CD4-positive, alpha-beta T cell treated with Interleukin-21 for 1 hour (primary cell): ENCODE data around the gene C2CD2.

Source experiments
- DNase-seq: peaks from one replicate; pipeline ENCODE4 v3.0.0-alpha.2; 2020

Gene C2CD2

DNA sequence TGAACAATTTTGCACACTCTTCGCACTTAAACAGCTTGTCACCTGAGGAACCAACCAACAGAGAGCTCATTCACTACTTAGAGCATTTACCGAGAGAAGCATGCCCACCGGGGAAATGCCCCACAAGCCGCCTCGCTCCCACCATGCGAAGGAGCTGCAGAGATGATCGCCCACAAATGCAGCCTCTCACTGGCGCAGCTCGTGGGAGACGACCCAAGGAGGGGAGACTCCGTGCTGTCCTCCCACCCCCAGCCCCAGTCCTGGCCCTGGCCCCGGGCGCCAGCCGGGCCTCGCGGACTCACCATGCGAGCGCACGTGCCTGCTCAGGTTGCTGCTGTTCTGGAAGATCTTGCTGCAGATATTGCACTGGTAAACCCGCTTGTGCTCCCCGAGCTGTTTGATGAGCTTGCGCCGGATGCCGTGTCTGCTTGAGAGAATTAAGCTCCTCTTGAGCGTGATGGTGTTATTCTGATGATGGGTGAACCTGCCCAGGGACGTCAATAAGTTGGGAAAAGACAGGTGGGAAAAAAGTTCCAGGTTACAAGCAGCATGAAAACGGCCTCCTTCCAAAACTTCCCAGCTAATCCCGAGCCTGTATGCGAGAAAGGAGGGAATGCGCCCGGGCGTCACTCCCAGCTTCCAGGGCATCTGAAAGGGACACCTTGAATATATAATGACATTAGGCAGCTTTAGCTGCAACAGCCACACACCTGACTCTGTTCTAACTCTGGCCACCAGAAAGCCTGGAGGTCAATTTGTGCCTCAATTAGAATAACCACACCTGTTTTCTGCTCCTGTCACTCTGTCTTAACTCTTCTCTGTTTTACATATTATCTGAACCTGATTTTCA is 117.4 kb downstream of the C2CD2 start:
- no peak for DNase-seq

GRCh38 chr21:41835711-41836154 is 118.1 kb downstream of the C2CD2 start:
- DNase-seq = no peak
